Measurements from ENCODE around the gene MPZ.
"Not testable (repeated sequence)": the region's sequence is repeated elsewhere in the genome, so short reads cannot be mapped to it uniquely, and the experiment has no call there.

The MPZ gene

DNA sequence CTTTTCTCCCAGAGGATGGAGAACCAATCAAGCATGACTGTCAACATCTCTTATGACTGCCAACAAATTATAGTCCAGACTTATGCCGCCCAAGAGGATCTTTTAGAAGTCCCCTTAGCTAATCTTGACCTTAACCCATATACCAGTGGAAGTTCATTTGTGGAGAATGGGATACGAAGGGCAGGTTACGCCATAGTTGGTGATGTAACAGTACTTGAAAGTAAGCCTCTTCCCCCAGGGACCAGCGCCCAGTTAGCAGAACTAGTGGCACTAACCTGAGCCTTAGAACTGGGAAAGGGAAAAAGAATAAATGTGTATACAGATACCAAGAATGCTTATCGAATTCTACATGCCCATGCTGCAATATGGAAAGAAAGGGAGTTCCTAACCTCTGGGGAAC, 54.5 kb downstream of the MPZ start:
- not testable (repeated sequence) for DNase-seq (ENCODE audit: low spot score)

Data from CD4-positive, alpha-beta T cell treated with Interleukin-6 at 100 ng/mL for 8 hours (primary cell).